HG02678 (cell line): ENCODE measurements around the gene C19orf47.

Source experiments
- ATAC-seq: cut with Tn5 transposase; IDR thresholded peaks from one replicate; pipeline ENCODE4 v1.9.1; 2021; ENCODE audit warnings: mild to moderate bottlenecking, moderate library complexity; ENCODE audit not compliant: unreplicated experiment

The C19orf47 gene

DNA sequence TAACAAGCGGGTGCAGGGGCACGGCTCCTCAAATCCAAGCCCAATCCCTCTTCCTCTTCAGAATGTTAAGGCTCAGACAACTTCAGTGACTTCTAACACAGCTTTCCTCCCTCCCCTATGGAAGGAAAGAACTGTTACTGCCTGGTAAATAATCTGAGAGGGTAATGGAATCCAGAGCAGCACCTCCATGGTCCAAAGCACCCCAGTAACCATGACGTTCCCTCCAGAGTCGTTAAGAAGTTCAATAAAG lies 64.0 kb downstream of the C19orf47 start:
- no peak for ATAC-seq

GRCh38 chr19:40283414-40284250 lies 64.6 kb downstream of the C19orf47 start:
- ATAC-seq: no peak

DNA sequence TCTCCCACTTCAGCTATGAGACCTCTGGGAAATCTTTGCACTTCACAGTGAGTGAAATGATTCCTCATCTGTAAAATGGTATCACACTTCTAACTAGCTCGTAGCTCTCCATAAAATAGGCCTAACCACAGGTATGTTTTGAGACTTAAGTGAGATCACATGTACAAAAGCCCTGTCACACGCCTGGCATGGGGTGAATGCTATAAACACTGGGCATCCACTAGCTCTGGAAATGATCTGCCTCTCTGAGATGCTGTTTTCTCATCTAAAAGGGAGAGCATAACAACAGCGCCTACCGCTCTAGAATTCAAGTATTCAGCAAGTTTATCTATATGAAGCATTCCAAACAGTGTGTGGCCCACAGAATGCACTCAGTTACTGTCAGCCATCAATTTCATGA lies 65.3 kb downstream of the C19orf47 start:
- ATAC-seq: no peak

- ATAC-seq: no peak
Observed at GRCh38 chr19:40282209-40282580, 66.0 kb downstream of the C19orf47 start.

DNA sequence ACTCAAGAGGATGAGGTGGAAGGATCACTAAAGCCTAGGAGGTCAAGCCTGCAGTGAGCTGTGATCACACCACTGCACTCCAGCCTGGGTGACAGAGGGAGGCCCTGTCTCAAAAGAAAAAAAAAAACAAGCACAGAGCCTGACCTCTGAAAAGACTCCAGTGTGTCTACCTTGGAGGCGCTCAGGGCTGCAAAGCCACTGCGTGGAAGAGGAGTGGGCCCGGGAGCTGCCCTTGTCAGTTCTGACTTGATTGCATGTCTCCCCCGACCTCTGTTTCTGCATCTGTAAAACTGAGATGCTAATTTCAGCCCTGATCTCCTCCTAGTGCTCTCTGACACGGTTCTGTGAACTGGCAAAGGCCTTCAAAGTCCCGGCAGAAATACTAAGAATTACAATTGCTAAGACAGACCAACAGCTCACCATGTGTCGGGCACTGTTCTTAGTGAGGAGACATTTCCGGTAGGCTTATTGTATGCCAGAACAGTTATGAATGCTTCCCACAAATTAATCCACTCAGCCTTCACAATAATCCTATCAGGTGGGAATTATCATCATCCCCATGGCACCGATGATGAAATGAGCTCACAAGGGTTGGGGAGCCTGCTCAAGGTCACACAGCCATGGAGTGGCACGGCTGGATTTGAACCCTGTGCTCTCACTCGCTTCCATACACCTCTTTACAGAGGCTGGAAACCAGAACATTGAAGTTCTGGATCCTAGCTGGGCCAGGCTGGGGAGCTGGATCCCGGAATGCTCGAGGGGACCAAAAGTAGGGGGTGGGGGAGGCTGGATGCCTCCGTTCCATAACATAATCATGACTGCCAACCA lies 66.6 kb downstream of the C19orf47 start:
- ATAC-seq: no peak

DNA sequence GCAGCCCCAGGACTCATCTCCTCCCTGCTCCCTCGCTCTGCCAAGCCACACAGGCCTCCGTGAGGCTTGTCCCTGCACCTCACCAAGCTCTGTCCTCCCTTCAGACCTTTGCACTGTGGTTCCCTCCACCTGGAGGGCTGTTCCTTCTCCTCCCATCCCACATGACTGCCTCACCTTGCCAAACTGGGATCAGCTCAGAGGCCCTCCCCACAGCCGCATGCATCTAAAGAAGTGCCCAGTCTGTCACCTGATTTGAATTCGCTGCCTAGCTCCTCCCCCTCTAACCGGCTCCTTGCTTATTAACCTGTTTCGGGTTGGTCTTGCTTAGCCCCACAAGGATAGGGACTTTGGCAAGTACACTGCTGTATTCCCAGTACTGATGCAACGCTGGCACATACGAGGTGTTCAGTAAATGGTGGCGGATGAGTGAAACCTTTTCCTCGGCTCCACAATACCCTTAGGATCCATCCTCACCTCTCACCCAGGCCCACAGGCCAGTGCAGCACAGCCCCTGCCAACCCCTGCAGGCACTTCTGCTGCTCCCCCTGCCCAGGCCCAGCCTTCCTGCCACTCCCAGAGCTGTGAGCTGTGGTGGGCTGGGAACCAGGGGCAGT lies 67.5 kb downstream of the C19orf47 start:
- ATAC-seq: no peak

DNA sequence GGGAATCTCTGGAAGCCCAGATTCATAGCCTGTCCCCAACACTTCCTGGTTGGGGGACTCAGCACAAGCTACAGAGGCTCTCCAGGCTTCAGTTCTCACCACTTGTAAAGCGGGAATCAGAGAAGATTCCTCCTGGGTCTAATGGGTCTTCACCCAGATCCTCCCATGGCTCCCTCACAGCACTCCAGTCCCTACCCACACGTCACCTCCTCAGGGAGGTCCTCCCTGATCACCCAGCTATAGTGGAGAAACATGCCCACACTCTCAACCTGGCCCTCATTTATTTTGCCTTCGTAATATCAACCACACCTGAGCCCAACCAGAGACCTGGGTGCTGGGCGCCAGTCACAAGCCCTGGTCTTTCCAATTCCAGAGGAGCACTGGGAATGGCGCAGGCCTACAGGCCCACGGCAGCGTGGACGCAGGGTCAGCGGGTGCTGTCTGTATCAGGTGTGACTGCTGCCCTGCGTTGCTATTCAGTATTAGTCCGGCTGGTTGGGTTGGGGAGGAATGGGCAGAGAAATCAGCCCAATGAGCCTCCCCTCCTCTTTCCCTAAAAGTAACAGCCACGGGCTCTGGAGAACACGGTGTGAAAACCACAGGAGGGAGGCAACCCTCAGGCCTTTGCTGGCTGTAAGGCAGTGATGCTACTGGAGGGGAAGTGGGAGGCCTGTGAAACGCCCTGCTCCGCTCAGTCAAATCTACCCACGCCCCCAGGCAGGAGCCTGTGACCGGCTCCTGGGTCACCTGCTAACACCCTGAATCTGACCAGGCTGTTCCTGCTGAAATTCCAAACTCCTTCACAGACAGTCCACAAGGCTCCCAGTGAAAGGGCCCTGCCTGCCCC lies 68.2 kb downstream of the C19orf47 start:
- no peak for ATAC-seq

- ATAC-seq: no peak
Observed at GRCh38 chr19:40279120-40279551, 69.1 kb downstream of the C19orf47 start.

DNA sequence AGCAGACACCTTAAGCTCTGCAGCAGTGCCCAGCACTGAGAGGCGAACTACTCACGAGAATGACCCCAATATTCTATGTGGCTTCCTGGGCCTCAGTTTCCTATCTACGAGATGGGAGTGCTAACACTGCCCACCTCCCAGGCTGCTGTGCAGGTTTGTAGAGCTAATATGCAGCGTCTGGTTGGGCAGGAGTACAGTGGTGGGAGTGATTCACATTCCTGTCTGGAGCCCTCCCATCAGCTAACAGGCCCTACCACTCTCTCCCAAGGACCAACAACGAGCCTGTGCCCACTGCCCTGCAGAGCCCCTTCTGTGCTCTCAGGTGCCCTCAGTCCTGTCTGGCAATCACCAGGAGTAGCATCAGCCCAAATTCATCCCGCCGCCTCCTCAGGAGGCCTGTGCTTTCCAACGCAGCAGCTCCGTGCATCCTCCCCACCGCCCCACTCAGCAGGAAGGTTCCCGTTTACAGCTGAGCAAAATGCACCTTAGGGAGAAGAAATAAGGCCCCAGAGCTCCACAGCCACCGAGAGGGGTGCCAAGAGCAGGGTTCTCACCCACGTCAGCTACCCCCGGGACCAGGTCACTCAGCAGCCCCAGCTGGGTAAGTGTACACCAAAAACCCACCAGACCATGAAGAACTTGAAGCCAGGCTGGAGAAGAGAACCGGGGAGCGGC lies 69.7 kb downstream of the C19orf47 start:
- ATAC-seq: no peak

- ATAC-seq: no peak
Observed at GRCh38 chr19:40277356-40278059, 70.7 kb downstream of the C19orf47 start.

- ATAC-seq: no peak
Observed at GRCh38 chr19:40274585-40275544, 73.3 kb downstream of the C19orf47 start.

DNA sequence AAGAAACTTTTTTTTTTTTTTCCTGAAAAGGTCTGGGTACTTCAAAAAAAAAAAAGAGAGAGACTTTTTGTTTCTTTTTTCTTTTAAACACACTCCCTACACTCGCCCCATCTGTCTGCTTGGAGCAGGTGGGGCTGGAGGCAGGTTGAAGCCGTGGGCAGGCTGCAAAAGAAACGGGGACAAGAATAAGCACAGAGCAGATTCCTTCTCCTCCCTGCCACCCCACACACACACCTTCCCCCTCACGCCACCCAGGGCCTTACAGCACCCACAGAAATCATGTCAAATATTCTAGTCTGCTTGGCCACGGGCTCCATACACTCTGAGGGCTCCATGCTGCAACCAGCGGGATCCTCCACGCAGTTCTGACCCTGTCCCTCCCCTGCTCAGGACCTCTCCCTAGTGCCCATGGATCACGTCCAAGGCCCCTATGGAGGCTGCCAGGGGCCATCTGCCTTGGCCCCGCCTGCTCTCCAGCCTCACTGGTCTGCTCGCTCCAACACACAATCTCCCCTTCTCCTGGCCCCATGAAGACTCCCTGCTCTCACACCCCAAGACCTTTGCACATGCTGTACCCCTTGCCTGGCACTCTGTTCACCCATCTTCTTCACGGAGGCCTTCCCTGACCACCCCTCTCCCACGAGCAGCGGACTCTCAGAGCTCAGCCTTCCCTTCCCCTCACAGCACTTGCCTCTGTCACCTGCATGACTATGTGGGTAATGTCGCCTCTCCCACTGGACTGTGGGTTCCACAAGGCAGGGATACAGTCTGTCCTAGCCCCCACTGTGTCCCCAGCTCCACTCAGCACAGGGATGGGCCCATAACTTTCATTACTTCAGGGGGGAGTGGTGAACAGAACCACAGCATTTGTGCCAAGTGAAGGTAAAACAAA lies 74.5 kb downstream of the C19orf47 start:
- no peak for ATAC-seq

GRCh38 chr19:40272261-40272660 lies 75.9 kb downstream of the C19orf47 start:
- ATAC-seq: no peak

DNA sequence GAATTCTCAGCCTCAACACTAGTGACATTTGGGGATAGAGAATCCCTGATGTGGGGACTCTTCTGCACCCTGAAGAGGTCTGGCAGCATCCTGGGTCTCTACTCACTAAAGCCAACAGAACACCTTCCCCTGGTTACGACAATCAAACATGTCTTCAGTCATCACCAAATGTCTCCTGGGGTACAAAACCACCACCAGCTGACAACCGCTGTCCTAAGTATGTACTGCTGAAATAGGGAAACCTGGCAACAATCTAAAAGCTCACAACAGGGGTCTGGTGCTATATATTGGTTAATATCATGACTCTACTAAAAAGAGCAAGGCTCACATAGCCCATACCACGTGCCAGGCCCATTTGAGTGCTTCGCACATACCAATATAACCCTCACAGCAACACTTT lies 76.5 kb downstream of the C19orf47 start:
- ATAC-seq: no peak

DNA sequence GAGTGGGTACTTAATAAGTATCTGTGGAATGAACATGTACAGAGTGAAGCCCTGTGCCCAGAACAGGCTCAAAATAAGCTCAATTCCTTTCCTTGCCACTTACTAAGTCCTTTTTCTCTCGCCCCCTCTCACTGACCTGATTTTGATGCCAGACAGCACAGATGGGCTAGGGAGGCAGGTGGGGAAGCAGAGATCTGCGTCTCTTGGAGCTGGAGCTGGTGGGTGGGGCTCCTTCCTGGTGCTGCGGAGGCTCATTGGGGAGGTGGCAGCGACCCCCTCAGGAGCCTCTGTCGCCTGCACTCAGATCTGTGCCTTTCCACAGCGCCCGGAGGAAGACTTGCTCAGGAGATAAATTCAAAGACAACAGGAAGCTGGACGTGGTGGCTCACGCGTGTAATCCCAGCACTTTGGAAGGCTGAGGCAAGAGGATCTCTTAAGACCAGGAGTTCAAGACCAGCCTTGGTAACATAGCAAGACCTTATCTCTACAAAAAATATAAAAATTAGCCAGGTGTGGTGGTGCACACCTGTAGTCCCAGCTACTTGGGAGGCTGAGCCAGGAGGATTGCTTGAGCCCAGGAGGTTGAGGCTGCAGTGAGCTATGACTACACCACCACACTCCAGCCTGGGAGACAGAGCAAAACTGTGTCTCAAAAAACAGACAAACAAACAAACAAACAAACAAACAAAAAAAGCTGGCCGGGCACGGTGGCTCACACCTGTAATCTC lies 77.7 kb downstream of the C19orf47 start:
- no peak for ATAC-seq
